ENCODE results near the gene TMEM30B. TPM values are rescaled to one million over a fixed set of nuclear protein-coding genes. Genes with fewer than 3 reads are reported as not detected.
A peak's percentile ranks its signal among the peaks of the same experiment; 100 is the strongest.

TMEM30B gene
- total RNA-seq, 1 donor from 2014 or later, result 0.34 TPM

DNA sequence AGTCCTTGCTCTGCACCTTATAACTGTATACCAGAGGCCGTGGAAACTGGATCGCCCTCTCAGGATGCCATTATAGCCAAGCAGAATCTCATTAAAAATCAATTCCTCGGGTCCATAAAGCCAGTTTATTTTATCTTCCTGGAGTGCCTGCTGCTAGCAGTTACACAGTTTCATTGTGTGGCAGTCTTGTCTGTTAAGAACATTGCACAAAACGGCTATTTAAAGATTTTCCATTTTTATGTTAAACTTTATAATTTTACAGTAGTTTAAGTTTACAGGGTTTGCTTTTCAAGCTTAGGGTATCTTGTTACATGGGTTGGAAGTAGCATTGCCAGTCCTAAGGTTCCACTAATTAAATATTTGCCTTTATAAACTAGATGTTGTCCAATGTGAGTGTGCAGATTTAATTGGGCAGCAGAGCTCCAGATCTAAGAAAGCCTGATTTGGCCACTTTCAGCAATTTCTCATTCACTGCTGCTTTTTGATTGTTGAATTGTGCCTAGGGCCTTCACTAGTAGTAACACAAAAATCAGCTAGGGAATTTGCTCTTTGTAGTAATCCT, 17.0 kb downstream of the TMEM30B start:
- no peak for DNase-seq

DNA sequence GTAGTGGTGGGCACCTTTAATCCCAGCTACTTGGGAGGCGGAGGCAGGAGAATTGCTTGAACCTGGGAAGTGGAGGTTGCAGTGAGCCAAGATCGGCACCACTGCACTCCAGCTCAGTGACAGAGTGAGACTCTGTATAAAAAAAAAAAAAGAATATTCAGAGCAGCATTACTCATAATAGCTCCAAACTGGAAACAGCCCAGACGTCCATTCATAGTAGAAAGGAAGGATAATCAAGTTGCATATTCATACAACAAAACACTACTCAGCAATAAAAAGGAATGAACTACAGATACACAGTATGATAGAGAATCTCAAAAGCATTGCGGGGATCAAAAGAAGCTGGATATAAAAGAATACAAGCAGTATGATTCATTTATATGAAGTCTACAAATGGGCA, 19.1 kb downstream of the TMEM30B start:
- no peak for DNase-seq

DNA sequence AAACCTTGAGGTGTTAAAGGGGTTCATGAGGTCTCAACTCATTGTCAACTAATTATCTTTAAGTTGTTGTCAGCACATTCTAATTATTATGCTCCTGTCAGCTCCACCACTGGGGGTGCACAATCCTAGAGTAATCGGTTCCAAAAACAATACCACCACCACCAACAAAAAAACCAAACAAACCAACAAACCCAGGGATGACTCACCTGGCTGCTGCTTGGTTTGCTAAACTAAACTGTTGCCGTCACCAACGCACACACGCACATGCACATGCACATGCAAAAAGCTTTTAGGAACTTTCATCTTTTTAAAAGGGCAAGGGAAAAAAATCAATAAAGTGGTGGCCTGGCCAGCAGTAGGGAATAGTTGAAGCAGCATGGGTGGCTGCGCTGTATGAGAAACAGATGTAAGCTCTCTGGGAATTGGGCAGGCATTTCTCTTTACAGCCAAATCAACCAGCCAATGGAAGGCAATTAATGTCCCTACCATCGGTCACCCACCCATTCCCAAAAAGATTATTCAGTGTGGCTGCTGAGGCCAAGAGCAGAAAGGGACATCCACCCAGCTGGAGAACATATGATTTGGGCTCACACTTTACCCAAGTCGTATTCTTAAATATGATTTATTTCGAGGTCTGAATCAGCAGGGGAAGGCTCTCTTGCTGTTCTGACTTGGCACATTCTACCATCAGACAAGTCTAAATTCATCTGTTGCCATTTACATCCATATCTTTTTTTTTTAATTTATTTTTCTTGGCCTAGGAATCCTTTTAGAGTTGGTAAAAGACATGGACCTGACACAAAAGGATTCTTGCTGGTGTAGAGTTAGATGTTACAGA, 20.0 kb downstream of the TMEM30B start:
- DNase-seq, result peak; percentile 61

DNA sequence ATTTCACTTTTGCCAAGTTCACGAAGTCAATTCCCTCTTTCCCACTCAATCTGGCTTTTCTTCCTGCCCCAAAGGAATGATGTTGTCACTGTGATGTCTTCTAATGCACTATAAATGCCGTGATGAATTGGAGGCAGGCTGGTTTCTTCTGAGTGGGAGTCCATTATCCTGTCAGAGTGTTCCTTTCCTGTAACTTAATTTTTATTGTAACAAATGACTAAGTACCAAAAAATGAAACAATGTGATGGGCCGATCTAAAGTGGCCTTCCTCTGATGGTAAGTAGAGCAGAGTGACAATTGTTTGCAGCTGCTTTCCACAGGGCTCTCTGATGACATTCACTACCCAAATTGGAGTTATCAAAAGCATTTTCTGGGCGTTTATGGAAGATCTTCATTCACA, 22.2 kb downstream of the TMEM30B start:
- DNase-seq, result peak; percentile 28

DNA sequence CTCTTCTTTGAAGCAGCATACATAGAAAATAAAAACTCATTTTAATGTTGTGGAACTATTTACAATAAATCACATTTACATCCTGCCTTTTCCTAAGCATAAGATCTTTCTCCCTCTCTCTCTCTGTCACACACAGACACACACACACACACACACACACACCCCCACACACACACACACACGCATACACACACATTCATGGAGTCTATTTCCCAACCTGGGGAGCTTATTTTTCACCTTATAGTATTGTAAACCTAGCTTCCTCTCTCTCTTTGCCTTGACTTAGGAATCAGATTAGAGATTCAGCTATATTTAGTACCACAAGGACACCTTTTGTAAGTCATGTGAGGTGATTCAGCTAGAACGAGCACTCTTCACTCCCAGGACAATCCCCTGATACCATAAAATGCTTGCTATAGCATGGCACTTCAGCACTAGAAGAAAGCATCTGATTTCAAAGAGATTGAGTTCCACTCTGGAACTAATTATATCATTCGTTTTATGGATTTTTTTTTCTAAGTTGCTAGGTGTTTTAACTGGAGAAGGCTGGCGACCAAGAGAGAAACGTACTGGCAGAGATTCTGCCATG, 23.6 kb downstream of the TMEM30B start:
- DNase-seq, result no peak

DNA sequence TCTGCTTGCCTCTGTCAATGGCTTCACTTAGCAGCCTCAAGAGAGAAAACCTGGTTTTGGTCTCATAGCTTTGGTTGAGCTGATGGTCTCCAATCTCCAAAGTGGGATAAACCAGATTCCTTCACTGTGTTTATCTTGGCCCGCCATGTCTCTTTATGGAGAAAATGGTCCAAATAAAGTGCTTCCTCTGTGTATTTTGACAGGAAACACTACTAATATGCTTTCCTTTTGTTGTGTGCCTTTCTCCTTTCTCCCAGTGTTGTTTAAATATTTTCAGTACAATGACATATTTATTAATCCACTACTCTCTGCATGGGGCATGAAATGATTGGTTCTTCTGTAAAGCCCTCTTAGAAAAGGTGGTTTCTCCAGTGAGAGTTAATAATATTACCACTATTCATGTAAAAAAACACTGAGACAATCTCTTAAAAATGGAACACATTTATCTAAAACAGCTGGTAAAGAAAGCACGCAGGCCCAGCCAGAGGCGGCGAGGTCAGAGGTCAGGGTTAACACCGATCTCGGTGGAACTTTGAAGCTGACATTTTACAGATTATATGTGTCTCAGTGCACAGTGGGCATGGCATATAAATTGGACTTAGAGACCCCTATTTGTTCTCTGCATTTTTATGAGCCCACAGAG, 24.2 kb downstream of the TMEM30B start:
- DNase-seq, result peak; percentile 57

DNA sequence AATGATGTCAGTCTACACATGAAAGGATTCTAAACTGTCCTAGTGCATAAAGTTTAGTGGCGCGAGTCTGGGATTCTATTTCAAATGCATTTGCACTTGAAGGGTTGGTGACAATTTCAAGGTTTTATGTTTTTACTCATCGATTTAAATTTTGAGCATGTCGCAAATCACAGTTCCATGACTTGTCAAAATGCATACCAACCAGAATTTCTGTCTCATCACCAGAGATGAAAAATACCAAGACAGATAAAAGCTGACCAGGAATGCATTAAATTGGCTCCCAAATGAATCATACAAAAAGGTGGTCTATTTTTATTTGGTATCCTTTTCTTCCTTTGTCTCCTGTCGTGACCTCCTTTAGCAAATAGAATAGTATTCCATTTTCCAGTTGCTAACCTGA, 25.2 kb downstream of the TMEM30B start:
- DNase-seq, result no peak

DNA sequence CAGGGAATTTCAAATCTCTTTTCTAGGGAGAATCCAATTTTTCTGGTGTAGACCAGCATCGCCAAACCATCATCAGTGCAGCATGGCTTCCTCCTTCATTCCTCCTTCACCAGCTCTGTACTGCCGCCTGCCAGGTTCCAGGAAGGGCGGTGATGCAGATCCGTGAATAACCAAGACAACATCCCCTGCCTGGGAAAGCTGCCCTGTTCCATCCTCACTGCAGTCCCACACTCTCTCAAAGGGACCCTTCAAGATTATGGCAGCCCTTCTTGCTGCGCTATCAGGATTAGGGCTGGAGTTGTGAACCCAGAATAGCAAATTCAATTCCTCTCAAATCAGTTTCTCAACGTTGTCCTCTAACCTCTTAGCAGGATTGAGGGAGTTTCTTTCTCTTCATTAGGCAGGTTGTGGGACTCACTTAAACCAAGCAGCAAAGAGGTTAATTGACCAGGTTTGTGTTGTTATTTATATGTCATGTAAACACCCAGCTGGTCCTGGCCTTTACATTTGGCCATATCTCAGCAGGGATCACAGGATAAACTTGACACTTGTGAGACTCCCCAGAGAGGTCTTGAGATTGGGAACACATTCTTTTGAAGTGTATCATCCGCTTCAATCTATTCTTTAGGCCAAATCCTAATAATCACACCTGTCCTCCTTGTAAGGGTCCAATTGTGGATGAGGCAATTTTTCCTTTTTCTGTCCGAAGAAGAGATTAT, 26.2 kb downstream of the TMEM30B start:
- no peak for DNase-seq

DNA sequence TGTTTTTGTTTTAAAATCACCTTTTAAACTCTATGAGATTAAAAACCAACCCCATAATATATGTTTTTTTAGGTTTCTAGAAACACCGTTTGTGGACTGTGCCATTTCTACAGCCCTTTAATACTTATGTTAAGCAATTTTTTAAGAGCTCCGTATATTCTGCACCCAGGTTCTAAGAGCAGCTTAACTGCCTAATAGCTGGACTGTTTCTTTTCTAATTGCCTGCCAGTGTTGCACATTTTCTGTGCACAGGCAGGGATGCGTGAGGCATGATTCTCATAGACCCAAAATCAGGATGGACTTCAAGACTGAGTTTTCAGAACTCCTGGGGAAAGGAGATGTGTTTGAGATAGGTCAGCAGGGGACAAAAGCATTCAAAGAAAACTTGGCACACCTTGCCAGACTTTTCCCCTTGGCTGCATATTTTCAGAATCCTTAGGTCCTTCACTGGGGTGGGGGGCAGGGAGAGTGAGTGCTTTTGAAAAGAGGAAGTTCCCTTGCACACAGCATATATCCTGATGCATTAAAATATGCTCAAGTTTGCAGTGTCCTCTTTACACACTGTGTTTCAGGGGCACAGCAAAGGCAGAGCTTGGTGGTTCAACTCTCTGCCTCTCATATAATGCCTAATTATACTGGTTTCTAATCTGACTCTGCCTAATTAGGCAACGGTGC, 27.9 kb downstream of the TMEM30B start:
- DNase-seq, result peak; percentile 7

DNA sequence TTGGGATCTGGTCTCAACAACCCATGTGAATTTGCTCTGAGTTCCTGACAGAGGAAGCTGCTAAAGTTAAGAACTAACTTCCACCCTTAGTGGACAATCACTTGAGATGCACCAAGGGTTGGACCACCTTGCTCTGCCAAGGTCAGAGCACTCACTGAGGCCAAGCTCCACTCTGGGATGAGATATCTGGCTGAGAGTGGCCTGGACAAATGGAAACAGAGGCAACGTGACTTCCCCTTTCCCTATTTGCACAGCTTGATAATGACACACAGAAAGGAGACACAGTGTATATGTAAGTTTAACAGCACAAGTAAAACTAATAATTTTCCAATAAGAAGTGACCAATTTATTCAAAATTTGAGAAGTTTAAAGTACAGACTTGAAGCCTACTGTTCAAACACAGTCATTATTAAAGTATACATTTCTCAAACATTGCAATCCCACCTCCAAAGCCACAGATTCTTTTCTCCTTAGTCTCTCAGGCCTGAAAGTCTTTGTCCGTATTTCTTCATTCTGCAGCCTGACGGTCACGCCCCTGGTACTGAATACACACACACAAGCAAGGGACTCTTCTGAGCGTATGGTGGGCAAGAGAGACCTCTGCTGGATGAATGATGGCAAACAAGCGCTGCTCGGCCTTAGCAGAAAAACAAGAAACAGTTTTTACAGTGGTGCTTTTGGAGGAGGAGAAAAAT, 28.6 kb downstream of the TMEM30B start:
- DNase-seq, result peak; percentile 93

DNA sequence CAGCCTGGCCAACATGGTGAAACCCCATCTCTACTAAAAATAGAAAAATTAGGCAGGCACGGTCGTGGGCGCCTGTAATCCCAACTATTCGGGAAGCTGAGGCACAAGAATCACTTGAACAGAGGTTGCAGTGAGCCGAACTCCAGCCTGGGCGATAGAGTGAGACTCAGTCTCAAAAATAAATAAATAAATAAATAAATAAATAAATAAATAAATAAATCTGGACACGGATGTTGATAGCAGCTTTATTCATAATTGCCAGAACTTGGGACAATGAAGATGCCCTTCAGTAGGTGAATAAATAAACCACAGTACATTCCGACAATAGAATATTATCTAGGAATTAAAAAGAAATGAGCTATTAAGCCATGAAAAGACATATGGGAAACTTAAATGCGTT, 31.1 kb downstream of the TMEM30B start:
- no peak for DNase-seq

DNA sequence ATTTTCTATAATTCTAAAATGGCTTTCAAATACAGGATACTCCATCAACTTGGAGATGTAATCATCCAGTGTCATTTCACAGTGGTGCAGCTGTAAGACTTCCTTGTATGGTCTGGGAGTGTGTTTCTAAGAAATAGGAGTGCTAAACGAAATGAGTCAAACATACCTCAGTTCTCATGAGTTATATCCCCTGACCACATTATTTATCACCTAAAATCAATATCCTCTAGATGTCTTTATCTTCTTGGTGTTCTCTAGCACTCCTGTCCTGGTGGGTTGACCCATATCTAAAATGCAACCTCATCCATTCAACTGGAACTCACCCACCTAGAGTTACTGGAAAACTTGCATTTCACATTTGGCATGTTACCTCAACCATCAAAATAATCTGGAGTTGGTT, 33.2 kb downstream of the TMEM30B start:
- no peak for DNase-seq

DNA sequence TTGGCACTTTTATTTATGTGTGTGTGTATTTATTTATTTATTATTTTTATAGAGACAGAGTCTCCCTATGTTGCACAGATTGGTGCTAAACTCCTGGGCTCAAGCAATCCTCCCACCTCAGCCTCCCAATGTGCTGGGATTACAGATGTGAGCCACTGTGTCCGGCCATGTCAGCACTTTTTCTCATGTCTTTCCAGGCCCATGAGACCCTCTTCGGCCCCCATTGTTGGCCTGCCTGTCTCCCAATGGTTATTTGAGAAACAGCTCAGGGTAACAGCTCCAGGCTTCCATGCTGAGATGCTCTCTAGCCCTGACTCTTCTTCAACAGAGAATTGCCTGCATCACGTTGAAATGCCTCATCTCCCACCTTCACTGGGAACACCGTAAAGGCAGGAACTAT, 34.4 kb downstream of the TMEM30B start:
- no peak for DNase-seq

DNA sequence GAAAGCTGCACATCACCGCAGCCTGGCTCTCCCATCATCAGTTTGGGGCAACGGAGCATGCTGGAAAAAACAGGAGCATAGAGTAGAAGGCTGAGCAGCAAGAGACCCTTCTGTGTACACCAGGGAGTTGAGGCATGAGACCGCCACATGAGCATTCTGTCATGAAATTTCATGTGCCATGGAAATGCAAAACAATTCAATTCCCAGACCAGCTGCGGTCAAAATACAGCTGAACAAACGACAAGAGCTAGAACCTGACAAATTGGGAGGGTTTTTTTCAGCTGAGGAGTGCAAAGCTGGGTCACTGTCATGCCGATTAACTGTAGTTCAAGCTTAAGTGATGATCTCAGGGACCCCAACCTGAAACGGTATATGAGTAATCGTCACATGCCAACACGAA, 37.1 kb downstream of the TMEM30B start:
- no peak for DNase-seq

DNA sequence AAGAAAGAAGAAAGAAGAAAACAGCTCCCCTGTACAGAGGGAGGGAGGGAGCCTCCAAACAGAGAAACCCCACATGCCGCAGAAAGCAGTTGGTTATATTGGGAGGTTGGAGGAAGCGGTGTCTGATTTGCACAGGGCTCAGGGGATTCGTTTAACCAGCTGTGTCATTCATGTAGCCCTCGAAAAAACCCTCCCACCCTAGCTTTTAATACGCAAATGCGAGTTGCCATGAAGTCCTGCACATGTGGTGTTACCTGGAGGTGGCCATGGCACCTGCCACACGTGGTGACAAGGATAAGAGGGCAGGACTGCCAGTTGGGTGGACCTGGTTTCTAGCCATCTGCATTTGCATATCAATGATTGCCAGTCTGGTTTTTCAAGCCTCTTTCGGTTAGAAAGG, 40.9 kb downstream of the TMEM30B start:
- DNase-seq, result no peak

DNA sequence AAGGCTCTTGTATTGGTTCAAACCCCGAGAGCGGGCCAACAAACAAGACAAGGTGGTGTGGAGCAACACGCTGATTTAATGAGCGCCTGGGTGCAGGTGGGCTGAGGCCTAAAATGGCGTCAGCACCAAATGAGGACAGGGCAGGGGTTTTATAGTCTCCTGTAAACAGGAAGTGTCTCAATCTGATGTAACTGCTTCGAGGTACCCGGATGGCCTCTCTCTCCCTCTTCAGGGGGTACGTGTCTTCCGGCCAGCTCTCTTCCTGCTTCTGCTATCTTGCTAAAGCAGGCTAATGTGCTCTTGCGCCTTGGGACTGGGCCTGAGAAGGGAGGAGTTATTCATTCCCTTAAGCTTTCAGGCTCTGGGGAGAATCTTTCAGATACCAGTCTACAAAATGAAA, 41.9 kb downstream of the TMEM30B start:
- peak; percentile 17 for DNase-seq

DNA sequence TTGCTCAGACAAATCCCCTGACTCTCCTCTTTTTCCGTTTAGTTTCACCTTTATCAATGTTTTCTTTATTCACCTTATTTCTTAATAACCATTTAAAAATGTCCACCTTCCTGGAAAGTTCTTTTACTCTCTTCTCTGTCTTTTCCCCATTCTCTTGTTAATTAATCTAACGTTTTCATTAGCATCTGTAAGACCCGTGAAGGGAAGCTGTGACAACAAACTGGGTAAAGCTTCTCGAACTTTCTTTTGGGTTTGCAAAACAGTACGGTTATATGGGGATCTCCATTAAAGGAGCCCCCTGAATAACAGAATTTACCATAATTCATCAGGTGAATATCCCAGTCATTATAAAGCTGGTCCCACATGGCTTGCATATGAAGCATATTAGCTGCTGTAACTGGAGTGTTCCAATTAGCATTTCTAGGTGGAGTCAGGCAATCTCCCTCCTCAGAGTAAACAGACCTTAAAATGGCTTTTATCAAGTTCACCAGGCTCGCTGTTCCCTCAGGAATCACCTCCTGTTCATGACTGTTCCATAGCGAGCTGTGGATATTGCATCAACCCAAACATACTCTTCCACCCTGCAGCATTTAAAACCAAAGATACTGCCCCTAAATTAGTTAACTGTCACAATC, 42.4 kb downstream of the TMEM30B start:
- no peak for DNase-seq

DNA sequence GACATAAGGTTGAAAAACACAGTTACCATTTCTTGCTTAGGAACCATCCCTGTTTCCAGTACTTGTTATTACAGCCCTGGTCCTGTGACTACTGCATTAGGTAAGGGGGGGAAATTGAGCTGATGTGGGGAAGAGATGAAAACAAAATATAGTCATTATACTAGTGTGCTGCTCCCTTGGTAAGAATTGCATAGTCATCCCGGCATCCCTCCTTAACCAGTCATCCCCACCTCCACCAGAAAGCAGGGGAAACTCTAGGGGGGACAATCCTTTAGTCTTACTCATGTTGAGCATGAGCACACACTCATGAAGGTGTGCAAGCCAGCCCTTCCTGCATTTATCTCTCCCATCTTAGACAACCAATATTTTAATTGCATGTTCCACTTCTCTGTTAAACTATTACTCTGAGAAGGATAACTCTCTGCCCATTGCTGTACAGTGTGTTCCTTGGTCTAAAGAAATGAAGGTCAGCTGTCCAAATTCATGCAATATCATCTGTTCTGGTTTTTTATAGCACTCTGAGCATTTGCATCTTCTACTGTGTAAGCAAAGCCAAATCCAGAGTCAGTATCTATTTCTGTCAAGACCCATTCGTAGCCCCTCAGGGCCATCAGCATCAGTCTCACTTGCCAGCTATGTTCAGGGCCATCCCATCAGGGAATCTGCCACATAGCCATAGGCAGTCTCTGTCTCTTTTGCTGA, 46.8 kb downstream of the TMEM30B start:
- DNase-seq, result no peak

DNA sequence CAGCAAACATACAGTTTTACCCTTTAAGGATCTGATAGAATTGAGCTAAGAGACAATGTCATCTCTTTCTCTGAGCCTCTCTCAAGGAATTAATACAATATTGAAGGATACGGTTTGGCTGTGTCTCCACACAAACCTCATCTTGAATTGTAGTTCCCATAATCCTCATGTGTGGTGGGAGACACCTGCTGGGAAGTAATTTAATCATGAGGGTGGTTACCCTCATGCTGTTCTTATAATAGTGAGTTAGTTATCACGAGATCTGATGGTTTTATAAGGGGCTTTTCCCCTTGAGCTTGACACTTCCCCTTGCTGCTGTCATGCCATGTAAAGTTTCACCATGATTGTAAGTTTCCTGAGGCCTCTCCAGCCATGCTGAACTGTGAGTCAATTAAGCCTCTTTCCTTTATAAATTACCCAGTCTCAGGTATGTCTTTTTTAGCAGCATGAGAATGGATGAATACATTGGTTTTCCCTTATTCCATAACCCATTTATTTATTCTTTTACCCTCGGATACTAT, 47.6 kb downstream of the TMEM30B start:
- DNase-seq, result peak; percentile 23

DNA sequence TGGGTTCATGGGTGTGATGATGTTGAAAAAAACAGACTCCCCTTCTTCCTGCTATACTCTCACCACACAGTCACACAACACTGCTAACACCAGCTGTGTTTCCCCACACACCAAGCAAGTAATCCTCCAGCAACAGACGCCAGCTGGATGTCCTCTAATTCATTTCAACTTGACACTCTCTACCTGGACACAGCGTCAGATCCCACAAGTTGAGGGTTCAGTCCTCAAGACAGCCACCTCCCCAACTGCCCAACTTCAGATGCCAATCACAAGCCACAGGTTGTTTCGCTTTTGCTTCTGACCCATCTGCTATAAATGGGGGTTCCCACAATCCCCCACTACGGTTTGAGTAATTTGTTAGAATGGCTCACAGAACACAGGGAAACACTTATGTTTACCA, 49.3 kb downstream of the TMEM30B start:
- DNase-seq, result no peak
